HepG2 (cell line): ENCODE results near the gene GNL1. TPM values are rescaled to one million over a fixed set of nuclear protein-coding genes. Genes with fewer than 3 reads are reported as not detected.

Experiments used
- AKAP8 ChIP-seq: sonication (generic); formaldehyde crosslinking; IDR thresholded peaks from 2 replicates; pipeline ENCODE4 v1.5.1; 2020; ENCODE audit warnings: mild to moderate bottlenecking, missing genetic modification reagents
- FOXP1 ChIP-seq, 2 experiments: fragments of 450-650 bp in 1 of 2; IDR thresholded peaks; 2 replicates each; pipeline ENCODE4 v1.6.1; 2017 to 2018; ENCODE audit warnings: antibody characterized with exemption in 1 of 2
- KAT7 ChIP-seq: IDR thresholded peaks from 2 replicates; pipeline ENCODE4 v1.6.1; 2018; ENCODE audit warnings: borderline replicate concordance, missing compliant biosample characterization
- NFE2L1 ChIP-seq: sonication (generic); formaldehyde crosslinking; IDR thresholded peaks from 2 replicates; pipeline ENCODE4 v1.4.0; 2020; ENCODE audit warnings: missing genetic modification reagents, mild to moderate bottlenecking, borderline replicate concordance
- NKX3-1 ChIP-seq: sonication (generic); formaldehyde crosslinking; IDR thresholded peaks from 2 replicates; pipeline ENCODE4 v1.5.0; 2020; ENCODE audit warnings: missing genetic modification reagents
- RFX5 ChIP-seq: IDR thresholded peaks from 2 replicates; pipeline ENCODE4 v1.6.1; 2011; ENCODE audit warnings: low read depth, low read length, improper control_type of control experiment
- RNF2 ChIP-seq: fragments of 450-650 bp; conservative IDR thresholded peaks from 2 replicates; pipeline ENCODE4 v1.6.1; 2016; ENCODE audit warnings: low read depth
- RXRB ChIP-seq: IDR thresholded peaks from 2 replicates; pipeline ENCODE4 v1.6.1; 2016; ENCODE audit warnings: borderline replicate concordance, missing genetic modification reagents, missing compliant biosample characterization
- SAP130 ChIP-seq: IDR thresholded peaks from 2 replicates; pipeline ENCODE4 v1.6.1; 2016; ENCODE audit warnings: low read depth
- SNAI1 ChIP-seq: sonication (generic); formaldehyde crosslinking; IDR thresholded peaks from 2 replicates; pipeline ENCODE4 v1.5.0; 2020; ENCODE audit warnings: mild to moderate bottlenecking, missing genetic modification reagents, borderline replicate concordance
- SOX5 ChIP-seq: IDR thresholded peaks from 2 replicates; pipeline ENCODE4 v1.6.1; 2016; ENCODE audit warnings: borderline replicate concordance
- ZNF337 ChIP-seq: sonication (generic); formaldehyde crosslinking; IDR thresholded peaks from 2 replicates; pipeline ENCODE4 v1.5.1; 2020; ENCODE audit warnings: missing genetic modification reagents, low read depth, mild to moderate bottlenecking, borderline replicate concordance
- ZNF44 ChIP-seq: sonication (generic); formaldehyde crosslinking; IDR thresholded peaks from 2 replicates; pipeline ENCODE4 v1.5.1; 2020; ENCODE audit warnings: mild to moderate bottlenecking, missing genetic modification reagents
- ZNF570 ChIP-seq: sonication (generic); formaldehyde crosslinking; IDR thresholded peaks from 2 replicates; pipeline ENCODE4 v1.4.0; 2020; ENCODE audit warnings: mild to moderate bottlenecking, missing genetic modification reagents, borderline replicate concordance
- ZNF75D ChIP-seq: sonication (generic); formaldehyde crosslinking; IDR thresholded peaks from 2 replicates; pipeline ENCODE4 v1.8.1; 2023; ENCODE audit warnings: missing genetic modification reagents, mild to moderate bottlenecking, borderline replicate concordance
- ZNF777 ChIP-seq: sonication (generic); formaldehyde crosslinking; IDR thresholded peaks from 2 replicates; pipeline ENCODE4 v1.4.0; 2020; ENCODE audit warnings: missing genetic modification reagents
- polyA plus RNA-seq, 8 experiments: library from polyadenylated mRNA; depleted of rRNA in 3 of 8; stranded (reverse) in 7 of 8; unstranded in 1 of 8; fragments of >200 nt; fragmentation: Illumina TruSeq in 4 of 8; extraction: Trizol in 4 of 8; gene quantifications; 2 replicates each; pipeline versions ENCODE4 v1.2.1 to v1.2.3, GENCODE V29; 2011 to 2016; ENCODE audit warnings: low read depth in 4 of 8, missing spikeins in 1 of 8, mixed read lengths in 1 of 8; ENCODE audit not compliant: insufficient read depth in 1 of 8
- total RNA-seq, 5 experiments: library from RNA; depleted of rRNA; stranded (reverse); fragments of >200 nt; fragmentation: Illumina TruSeq; extraction: Trizol; gene quantifications; 2 replicates each; pipeline ENCODE4 v1.2.3, GENCODE V29; 2016; ENCODE audit warnings: low read depth in 1 of 5
- TF ChIP-seq, protein P1 (sequence below): sonication (generic); formaldehyde crosslinking; IDR thresholded peaks from 2 replicates; pipeline ENCODE4 v1.5.1; 2020; ENCODE audit warnings: missing genetic modification reagents, mild to moderate bottlenecking, borderline replicate concordance
- TF ChIP-seq, protein P2 (sequence below): IDR thresholded peaks from 2 replicates; pipeline ENCODE4 v1.6.1; 2016
- TF ChIP-seq, protein P3 (sequence below): sonication (generic); formaldehyde crosslinking; IDR thresholded peaks from 2 replicates; pipeline ENCODE4 v1.4.0; 2020; ENCODE audit warnings: missing genetic modification reagents; ENCODE audit errors: not compliant biosample characterization
- TF ChIP-seq, protein P4 (sequence below): sonication (generic); formaldehyde crosslinking; IDR thresholded peaks from 2 replicates; pipeline ENCODE4 v1.5.1; 2020; ENCODE audit warnings: missing genetic modification reagents, mild to moderate bottlenecking, borderline replicate concordance
- TF ChIP-seq, protein P5 (sequence below): sonication (generic); formaldehyde crosslinking; IDR thresholded peaks from 2 replicates; pipeline ENCODE4 v1.4.0; 2020; ENCODE audit warnings: missing genetic modification reagents
- TF ChIP-seq, protein P6 (sequence below): sonication (generic); formaldehyde crosslinking; IDR thresholded peaks from 2 replicates; pipeline ENCODE4 v1.4.0; 2020; ENCODE audit warnings: missing genetic modification reagents

GNL1 gene
- total and polyA plus RNA-seq, 2 of the 13 experiments (the other 11 are each of a cell fraction or from before 2014, with no cell fraction given): 35.0 to 55.6 TPM

DNA sequence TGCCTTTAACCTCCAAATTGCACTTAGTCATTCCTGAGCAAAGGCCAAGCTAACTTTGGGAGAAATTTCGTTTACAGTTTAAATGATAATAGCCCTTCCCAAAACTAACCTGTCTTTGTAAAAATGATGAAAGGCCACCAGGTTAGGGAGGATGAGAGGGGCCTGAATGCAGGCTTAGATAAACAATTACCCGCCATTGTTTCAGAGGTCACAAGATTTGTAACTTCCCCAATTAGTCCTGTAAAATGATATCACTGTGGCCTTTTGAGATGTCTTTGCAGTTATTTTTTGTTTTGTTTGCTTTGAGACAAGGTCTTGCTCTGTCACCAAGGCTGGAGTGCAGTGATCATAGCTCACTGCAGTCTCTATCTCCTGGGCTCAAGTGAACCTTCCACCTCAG lies 26.3 kb downstream of the GNL1 start (continued):
- TF ChIP-seq, protein P1, sequence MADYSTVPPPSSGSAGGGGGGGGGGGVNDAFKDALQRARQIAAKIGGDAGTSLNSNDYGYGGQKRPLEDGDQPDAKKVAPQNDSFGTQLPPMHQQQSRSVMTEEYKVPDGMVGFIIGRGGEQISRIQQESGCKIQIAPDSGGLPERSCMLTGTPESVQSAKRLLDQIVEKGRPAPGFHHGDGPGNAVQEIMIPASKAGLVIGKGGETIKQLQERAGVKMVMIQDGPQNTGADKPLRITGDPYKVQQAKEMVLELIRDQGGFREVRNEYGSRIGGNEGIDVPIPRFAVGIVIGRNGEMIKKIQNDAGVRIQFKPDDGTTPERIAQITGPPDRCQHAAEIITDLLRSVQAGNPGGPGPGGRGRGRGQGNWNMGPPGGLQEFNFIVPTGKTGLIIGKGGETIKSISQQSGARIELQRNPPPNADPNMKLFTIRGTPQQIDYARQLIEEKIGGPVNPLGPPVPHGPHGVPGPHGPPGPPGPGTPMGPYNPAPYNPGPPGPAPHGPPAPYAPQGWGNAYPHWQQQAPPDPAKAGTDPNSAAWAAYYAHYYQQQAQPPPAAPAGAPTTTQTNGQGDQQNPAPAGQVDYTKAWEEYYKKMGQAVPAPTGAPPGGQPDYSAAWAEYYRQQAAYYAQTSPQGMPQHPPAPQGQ: no peak
- TF ChIP-seq ZNF44 (CRISPR knock-in tag): no peak
- TF ChIP-seq KAT7 (CRISPR knock-in tag): peak; percentile 36; the same call in 1 of the 2 replicates
- no peak for TF ChIP-seq SNAI1 (CRISPR knock-in tag)
- no peak for TF ChIP-seq ZNF777
- TF ChIP-seq NFE2L1 (CRISPR knock-in tag): no peak
- TF ChIP-seq ZNF75D: no peak
- TF ChIP-seq RFX5: no peak
- TF ChIP-seq AKAP8 (CRISPR knock-in tag): no peak
- TF ChIP-seq NKX3-1 (CRISPR knock-in tag): no peak
- TF ChIP-seq SAP130 (CRISPR knock-in tag): peak; percentile 38; the same call in 1 of the 2 replicates
- TF ChIP-seq, protein P2, sequence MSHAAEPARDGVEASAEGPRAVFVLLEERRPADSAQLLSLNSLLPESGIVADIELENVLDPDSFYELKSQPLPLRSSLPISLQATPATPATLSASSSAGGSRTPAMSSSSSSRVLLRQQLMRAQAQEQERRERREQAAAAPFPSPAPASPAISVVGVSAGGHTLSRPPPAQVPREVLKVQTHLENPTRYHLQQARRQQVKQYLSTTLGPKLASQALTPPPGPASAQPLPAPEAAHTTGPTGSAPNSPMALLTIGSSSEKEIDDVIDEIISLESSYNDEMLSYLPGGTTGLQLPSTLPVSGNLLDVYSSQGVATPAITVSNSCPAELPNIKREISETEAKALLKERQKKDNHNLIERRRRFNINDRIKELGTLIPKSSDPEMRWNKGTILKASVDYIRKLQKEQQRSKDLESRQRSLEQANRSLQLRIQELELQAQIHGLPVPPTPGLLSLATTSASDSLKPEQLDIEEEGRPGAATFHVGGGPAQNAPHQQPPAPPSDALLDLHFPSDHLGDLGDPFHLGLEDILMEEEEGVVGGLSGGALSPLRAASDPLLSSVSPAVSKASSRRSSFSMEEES (CRISPR knock-in tag): 0 out of 2 replicates have a peak, but pooled peaks have one; percentile 42
- TF ChIP-seq, protein P3, sequence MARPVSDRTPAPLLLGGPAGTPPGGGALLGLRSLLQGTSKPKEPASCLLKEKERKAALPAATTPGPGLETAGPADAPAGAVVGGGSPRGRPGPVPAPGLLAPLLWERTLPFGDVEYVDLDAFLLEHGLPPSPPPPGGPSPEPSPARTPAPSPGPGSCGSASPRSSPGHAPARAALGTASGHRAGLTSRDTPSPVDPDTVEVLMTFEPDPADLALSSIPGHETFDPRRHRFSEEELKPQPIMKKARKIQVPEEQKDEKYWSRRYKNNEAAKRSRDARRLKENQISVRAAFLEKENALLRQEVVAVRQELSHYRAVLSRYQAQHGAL (CRISPR knock-in tag): no peak
- TF ChIP-seq, protein P4, sequence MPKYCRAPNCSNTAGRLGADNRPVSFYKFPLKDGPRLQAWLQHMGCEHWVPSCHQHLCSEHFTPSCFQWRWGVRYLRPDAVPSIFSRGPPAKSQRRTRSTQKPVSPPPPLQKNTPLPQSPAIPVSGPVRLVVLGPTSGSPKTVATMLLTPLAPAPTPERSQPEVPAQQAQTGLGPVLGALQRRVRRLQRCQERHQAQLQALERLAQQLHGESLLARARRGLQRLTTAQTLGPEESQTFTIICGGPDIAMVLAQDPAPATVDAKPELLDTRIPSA: no peak
- TF ChIP-seq, protein P5, sequence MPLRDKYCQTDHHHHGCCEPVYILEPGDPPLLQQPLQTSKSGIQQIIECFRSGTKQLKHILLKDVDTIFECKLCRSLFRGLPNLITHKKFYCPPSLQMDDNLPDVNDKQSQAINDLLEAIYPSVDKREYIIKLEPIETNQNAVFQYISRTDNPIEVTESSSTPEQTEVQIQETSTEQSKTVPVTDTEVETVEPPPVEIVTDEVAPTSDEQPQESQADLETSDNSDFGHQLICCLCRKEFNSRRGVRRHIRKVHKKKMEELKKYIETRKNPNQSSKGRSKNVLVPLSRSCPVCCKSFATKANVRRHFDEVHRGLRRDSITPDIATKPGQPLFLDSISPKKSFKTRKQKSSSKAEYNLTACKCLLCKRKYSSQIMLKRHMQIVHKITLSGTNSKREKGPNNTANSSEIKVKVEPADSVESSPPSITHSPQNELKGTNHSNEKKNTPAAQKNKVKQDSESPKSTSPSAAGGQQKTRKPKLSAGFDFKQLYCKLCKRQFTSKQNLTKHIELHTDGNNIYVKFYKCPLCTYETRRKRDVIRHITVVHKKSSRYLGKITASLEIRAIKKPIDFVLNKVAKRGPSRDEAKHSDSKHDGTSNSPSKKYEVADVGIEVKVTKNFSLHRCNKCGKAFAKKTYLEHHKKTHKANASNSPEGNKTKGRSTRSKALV (CRISPR knock-in tag): peak; percentile 55; the same call in 1 of the 2 replicates
- peak; percentile 20; the same call in 1 of the 2 replicates for TF ChIP-seq RXRB (CRISPR knock-in tag)
- TF ChIP-seq, protein P6, sequence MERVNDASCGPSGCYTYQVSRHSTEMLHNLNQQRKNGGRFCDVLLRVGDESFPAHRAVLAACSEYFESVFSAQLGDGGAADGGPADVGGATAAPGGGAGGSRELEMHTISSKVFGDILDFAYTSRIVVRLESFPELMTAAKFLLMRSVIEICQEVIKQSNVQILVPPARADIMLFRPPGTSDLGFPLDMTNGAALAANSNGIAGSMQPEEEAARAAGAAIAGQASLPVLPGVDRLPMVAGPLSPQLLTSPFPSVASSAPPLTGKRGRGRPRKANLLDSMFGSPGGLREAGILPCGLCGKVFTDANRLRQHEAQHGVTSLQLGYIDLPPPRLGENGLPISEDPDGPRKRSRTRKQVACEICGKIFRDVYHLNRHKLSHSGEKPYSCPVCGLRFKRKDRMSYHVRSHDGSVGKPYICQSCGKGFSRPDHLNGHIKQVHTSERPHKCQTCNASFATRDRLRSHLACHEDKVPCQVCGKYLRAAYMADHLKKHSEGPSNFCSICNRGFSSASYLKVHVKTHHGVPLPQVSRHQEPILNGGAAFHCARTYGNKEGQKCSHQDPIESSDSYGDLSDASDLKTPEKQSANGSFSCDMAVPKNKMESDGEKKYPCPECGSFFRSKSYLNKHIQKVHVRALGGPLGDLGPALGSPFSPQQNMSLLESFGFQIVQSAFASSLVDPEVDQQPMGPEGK (CRISPR knock-in tag): 0 out of 2 replicates have a peak, but pooled peaks have one; percentile 9
- TF ChIP-seq RNF2: no peak
- TF ChIP-seq FOXP1 (IDR thresholded peaks at IDR 0.05): no peak
- TF ChIP-seq FOXP1 (CRISPR knock-in tag; IDR thresholded peaks at IDR 0.05): 0 out of 2 replicates have a peak, but pooled peaks have one; percentile 52
- peak; percentile 84 for TF ChIP-seq SOX5 (CRISPR knock-in tag)
- TF ChIP-seq ZNF570 (CRISPR knock-in tag): no peak
- TF ChIP-seq ZNF337 (CRISPR knock-in tag): no peak
